K562 (cell line): ENCODE measurements around the gene SLC25A26. TPM values are rescaled to one million over a fixed set of nuclear protein-coding genes. Genes with fewer than 3 reads are reported as not detected.

ENCODE experiments used
- ATAC-seq: fragments of 200-7000 bp; cut with Tn5 transposase; 3 replicates; pipeline ENCODE4 v1.9.1; 2020; ENCODE audit warnings: moderate library complexity
- BruUV-seq: library from RNA; stranded (reverse); fragments of 400-500 nt; replicated peaks from 2 replicates; lab custom pipeline; 2021; lab: Mats Ljungman, UMichigan
- CTCF ChIA-PET: fragments of 300-600 bp; formaldehyde crosslinking; extraction: SDS; loops from one replicate; lab custom pipeline; 2021; ENCODE audit warnings: low intra/inter-chr PET ratio; lab: Yijun Ruan, JAX
- POLR2A ChIA-PET: fragments of 300-600, 350-650 bp; sonication (Branson Sonifier 250); formaldehyde crosslinking; extraction: SDS; loops from one replicate; lab custom pipeline; 2021; ENCODE audit warnings: antibody characterized with exemption, inconsistent platforms; lab: Yijun Ruan, JAX
- DNase-seq, 4 experiments: peaks; one replicate each; pipeline versions ENCODE4 v3.0.0 to v3.0.0-alpha.2; 2011 to 2018; ENCODE audit warnings: low spot score in 3 of 4, mixed read lengths in 3 of 4; ENCODE audit errors: extremely low read depth in 1 of 4
- FAIRE-seq: peaks from 2 replicates; lab custom pipeline; 2011; peaks lifted over from hg19 to GRCh38; lab: Jason Lieb, UNC
- H2AFZ ChIP-seq: 2 replicates; pipeline ENCODE4 v1.6.0; 2011; ENCODE audit warnings: low read depth, low read length, control low read depth, inconsistent platforms
- H3K27ac ChIP-seq: fragments of 200-600 bp; 3 replicates; pipeline ENCODE4 v1.8.0; 2011; ENCODE audit warnings: low read depth, mild to moderate bottlenecking, control low read depth, inconsistent platforms, low read length, moderate library complexity, mixed read lengths; ENCODE audit errors: extremely low read depth
- H3K27me3 ChIP-seq, 2 experiments: fragments of 300-600 bp in 1 of 2; 2 replicates in 1 of 2; 3 replicates in 1 of 2; pipeline versions ENCODE4 v1.6.0 to v1.8.0; 2011; ENCODE audit warnings: inconsistent platforms in 2 of 2, low read length in 2 of 2, mild to moderate bottlenecking in 1 of 2, mixed read lengths in 1 of 2, moderate library complexity in 1 of 2; ENCODE audit not compliant: control insufficient read depth in 2 of 2, insufficient read depth in 2 of 2
- H3K36me3 ChIP-seq: fragments of 300-600 bp; 3 replicates; pipeline ENCODE4 v1.8.0; 2011; ENCODE audit warnings: mild to moderate bottlenecking, low read length, inconsistent platforms; ENCODE audit not compliant: control insufficient read depth, insufficient read depth
- H3K4me1 ChIP-seq, 2 experiments: fragments of 200-600 bp in 1 of 2; replicated peaks in 1 of 2; 2 replicates in 1 of 2; 3 replicates in 1 of 2; pipeline versions ENCODE4 v1.5.1 to v1.8.0; 2011; ENCODE audit warnings: inconsistent platforms in 2 of 2, low read length in 2 of 2, mild to moderate bottlenecking in 1 of 2, mixed read lengths in 1 of 2, moderate library complexity in 1 of 2; ENCODE audit not compliant: control insufficient read depth in 2 of 2, insufficient read depth in 2 of 2
- H3K4me2 ChIP-seq: 2 replicates; pipeline ENCODE4 v1.6.1; 2011; ENCODE audit warnings: low read length, control low read depth, inconsistent platforms, mixed read lengths; ENCODE audit not compliant: insufficient read depth
- H3K4me3 ChIP-seq: fragments of 200-600 bp; sonication (generic), shearing (Covaris generic); 2 replicates; pipeline ENCODE4 v1.5.1; 2016; ENCODE audit warnings: control low read depth, inconsistent platforms
- H3K79me2 ChIP-seq: fragments of 200-600 bp; 3 replicates; pipeline ENCODE4 v1.8.0; 2011; ENCODE audit warnings: low read length, inconsistent platforms; ENCODE audit not compliant: control insufficient read depth, insufficient read depth
- H3K9ac ChIP-seq, 2 experiments: 2 replicates each; pipeline versions ENCODE4 v1.6.0 to v1.6.1; 2011; ENCODE audit warnings: low read depth in 2 of 2, low read length in 2 of 2, control low read depth in 1 of 2, inconsistent platforms in 1 of 2, mild to moderate bottlenecking in 1 of 2, mixed read lengths in 1 of 2; ENCODE audit not compliant: insufficient read depth in 1 of 2
- H3K9me1 ChIP-seq: one replicate; pipeline ENCODE4 v1.6.0; 2011; ENCODE audit warnings: inconsistent platforms, mild to moderate bottlenecking, low read length, moderate library complexity; ENCODE audit not compliant: control insufficient read depth, insufficient read depth
- H3K9me3 ChIP-seq: replicated peaks from 2 replicates; pipeline ENCODE4 v1.5.1; 2011; ENCODE audit warnings: low read depth, low read length, inconsistent platforms; ENCODE audit not compliant: control insufficient read depth, insufficient read depth
- H4K20me1 ChIP-seq: replicated peaks from 2 replicates; pipeline ENCODE4 v1.6.1; 2011; ENCODE audit warnings: low read length, inconsistent platforms, mixed read lengths; ENCODE audit not compliant: control insufficient read depth, insufficient read depth
- E2F5 ChIP-seq: sonication (generic); formaldehyde crosslinking; IDR thresholded peaks from 2 replicates; pipeline ENCODE4 v1.8.0; 2022; ENCODE audit warnings: mild to moderate bottlenecking, missing genetic modification reagents
- MAFG ChIP-seq: fragments of 450-650 bp; conservative IDR thresholded peaks from 2 replicates; pipeline ENCODE4 v1.6.1; 2016; ENCODE audit warnings: missing genetic modification characterization, missing compliant biosample characterization
- MLX ChIP-seq, 2 experiments: fragments of 450-650 bp in 1 of 2; sonication (generic) in 1 of 2; formaldehyde crosslinking; conservative IDR thresholded peaks; 2 replicates each; pipeline versions ENCODE4 v1.4.0 to v1.8.1; 2020 to 2022; ENCODE audit warnings: mild to moderate bottlenecking in 1 of 2, missing genetic modification reagents in 1 of 2
- RBM17 ChIP-seq: fragments of 200-400 bp; formaldehyde crosslinking; IDR thresholded peaks from 2 replicates; pipeline ENCODE4 v1.6.1; 2017; ENCODE audit warnings: low read depth, mild to moderate bottlenecking, low read length, borderline replicate concordance
- SMAD1 ChIP-seq: fragments of 150-350 bp; IDR thresholded peaks from 2 replicates; pipeline ENCODE4 v1.6.1; 2014; ENCODE audit warnings: low read length, low read depth; ENCODE audit not compliant: partially characterized antibody
- SOX6 ChIP-seq: fragments of 450-650 bp; IDR thresholded peaks from 2 replicates; pipeline ENCODE4 v1.6.1; 2014; ENCODE audit warnings: mild to moderate bottlenecking
- ZNF507 ChIP-seq: conservative IDR thresholded peaks from 2 replicates; pipeline ENCODE4 v1.6.1; 2017; ENCODE audit warnings: missing genetic modification characterization, missing compliant biosample characterization
- WGBS: fragments of 100-300 bp; shearing (Covaris generic); methylation state at CpG from one replicate; pipeline ENCODE4 v1.1.6; 2016; ENCODE audit warnings: low coverage, mixed read lengths; ENCODE audit not compliant: insufficient coverage; ENCODE audit errors: missing lambda C conversion rate; 5-methylcytosine and 5-hydroxymethylcytosine counted together
- in situ Hi-C: fragments of 300-500 bp; cut with MboI; formaldehyde crosslinking; loops from 4 replicates; pipeline ENCODE4 v1.15.0; 2018; ENCODE audit warnings: inconsistent platforms, mixed read lengths
- intact Hi-C: fragments of 100-400 bp; cut with micrococcal nuclease; formaldehyde crosslinking; loops from 2 replicates; pipeline ENCODE4 v1.14.2; 2022
- polyA plus RNA-seq, 8 experiments: library from polyadenylated mRNA; depleted of rRNA in 4 of 8; stranded (reverse) in 5 of 8; unstranded in 3 of 8; fragments of >200 nt; fragmentation: Nextera tagmentation in 2 of 8; fragmentation: Illumina TruSeq in 1 of 8; extraction: Ambion mirVana in 2 of 8; extraction: Trizol in 1 of 8; gene quantifications; 2 replicates each; pipeline versions ENCODE4 v1.2.1 to v1.2.3, GENCODE V29; 2011 to 2014; ENCODE audit warnings: inconsistent platforms in 1 of 8, missing spikeins in 1 of 8
- total RNA-seq, 7 experiments: library from RNA; depleted of rRNA in 6 of 7; stranded (reverse); fragments of >200 nt in 6 of 7; fragmentation: Illumina TruSeq in 2 of 7; extraction: Trizol in 2 of 7; gene quantifications; 2 replicates each; pipeline versions ENCODE4 v1.2.1 to v1.2.3, GENCODE V29; 2011 to 2021; ENCODE audit warnings: low replicate concordance in 1 of 7
- TF ChIP-seq, protein P1 (sequence below), 2 experiments: IDR thresholded peaks; 2 replicates each; pipeline ENCODE4 v1.6.1; 2011; ENCODE audit warnings: borderline replicate concordance in 1 of 2, control low read depth in 1 of 2, low read depth in 1 of 2, low read length in 1 of 2, mild to moderate bottlenecking in 1 of 2, mixed read lengths in 1 of 2, moderate library complexity in 1 of 2; ENCODE audit not compliant: insufficient read depth in 1 of 2, insufficient read length in 1 of 2, poor library complexity in 1 of 2, severe bottlenecking in 1 of 2; ENCODE audit errors: extremely low read depth in 1 of 2

SLC25A26 gene
- total and polyA plus RNA-seq, 9 of the 15 experiments (the other 6 are each of a cell fraction or from before 2014, with no cell fraction given): 7.2 to 29.1 (median 12.6) TPM

GRCh38 chr3:66242788-66243464 is 22.1 kb downstream of the SLC25A26 start:
- POLR2A ChIA-PET: interaction anchor here (0.5 kb wide), 1 partner anchor 210 kb away, joined by 3 read pairs; no protein-coding TSS in a partner anchor
- CTCF ChIA-PET: no interaction called here
- Histone ChIP-seq H3K27me3 (no peaks in the 10 kb centered on the region), H3K4me1 (no peaks in the 10 kb centered on the region), H3K9me3 (no peaks in the 10 kb centered on the region), H3K4me3 (no peak overlapping the region), H3K4me2 (no peak overlapping the region), H2AFZ (no peak overlapping the region), H4K20me1 (no peaks in the 10 kb centered on the region), H3K36me3 (peaks cover 5% of the 10 kb centered on the region; the same call in 2 of the 3 replicates), H3K79me2 (no peaks in the 10 kb centered on the region), H3K9ac (no peak overlapping the region), H3K27ac (no peak overlapping the region), H3K9me1 (no peaks in the 10 kb centered on the region)
- ATAC-seq (no peak), FAIRE-seq (no peak), DNase-seq (no peak)
- 95% methylated on average over 3 of the region's 3 CpGs for WGBS
- no TSS peak for BruUV-seq
- intact Hi-C loops: no loop called here
- in situ Hi-C loops: no loop called here
- TF ChIP-seq E2F5: no peak
- TF ChIP-seq ZNF507 (tag): peak; percentile 81; the same call in 1 of the 2 replicates
- no peak for TF ChIP-seq SMAD1

GRCh38 chr3:66248641-66249040 is 27.8 kb downstream of the SLC25A26 start:
- H3K27me3 ChIP-seq: no peaks in the 10 kb centered on the region
- intact Hi-C loops (no loop called here), in situ Hi-C loops (no loop called here)
- H3K9me3 ChIP-seq: no peaks in the 10 kb centered on the region
- H3K4me1 ChIP-seq: no peaks in the 10 kb centered on the region
- POLR2A ChIA-PET: interaction anchor here (0.6 kb wide), 1 partner anchor 120 kb away, joined by 3 read pairs; no protein-coding TSS in a partner anchor
- no peaks in the 10 kb centered on the region for H4K20me1 ChIP-seq
- H3K27ac ChIP-seq: no peak overlapping the region
- H3K4me2 ChIP-seq: no peak overlapping the region
- FAIRE-seq: no peak
- no peak for ATAC-seq
- no TSS peak for BruUV-seq
- no peaks in the 10 kb centered on the region for H3K79me2 ChIP-seq
- WGBS: 91% methylated on average over 2 of the region's 2 CpGs
- H3K9me1 ChIP-seq: no peaks in the 10 kb centered on the region
- DNase-seq: no peak
- H3K4me3 ChIP-seq: no peak overlapping the region
- H2AFZ ChIP-seq: no peak overlapping the region
- H3K9ac ChIP-seq: no peak overlapping the region
- CTCF ChIA-PET: no interaction called here
- H3K36me3 ChIP-seq: peaks cover 5% of the 10 kb centered on the region; the same call in 2 of the 3 replicates
- TF ChIP-seq, protein P1, sequence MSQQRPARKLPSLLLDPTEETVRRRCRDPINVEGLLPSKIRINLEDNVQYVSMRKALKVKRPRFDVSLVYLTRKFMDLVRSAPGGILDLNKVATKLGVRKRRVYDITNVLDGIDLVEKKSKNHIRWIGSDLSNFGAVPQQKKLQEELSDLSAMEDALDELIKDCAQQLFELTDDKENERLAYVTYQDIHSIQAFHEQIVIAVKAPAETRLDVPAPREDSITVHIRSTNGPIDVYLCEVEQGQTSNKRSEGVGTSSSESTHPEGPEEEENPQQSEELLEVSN (IDR thresholded peaks at IDR 0.05; ENCODE audit: borderline replicate concordance in 1 of 2, extremely low read depth in 1 of 2, insufficient read depth in 1 of 2, insufficient read length in 1 of 2, low read depth in 1 of 2, low read length in 1 of 2, poor library complexity in 1 of 2, severe bottlenecking in 1 of 2): no peak
- no peak for TF ChIP-seq MLX (CRISPR knock-in tag; conservative IDR thresholded peaks at IDR 0.05)
- no peak for TF ChIP-seq SOX6
- no peak for TF ChIP-seq MAFG (tag)
- TF ChIP-seq RBM17: no peak
